Lower leg skin (tissue), 3 donors: Measurements from ENCODE around the gene CD74.

ENCODE experiments used
- CTCF ChIP-seq, 3 donors: fragments of 450-650 bp; IDR thresholded peaks; one replicate each; pipeline ENCODE4 v1.5.1; 2016; ENCODE audit warnings: antibody characterized with exemption in 3 of 3, mild to moderate bottlenecking in 3 of 3, moderate library complexity in 2 of 3
- POLR2A ChIP-seq, 2 donors: fragments of 450-650 bp; IDR thresholded peaks; one replicate each; pipeline ENCODE4 v1.6.1; 2016 to 2017; ENCODE audit warnings: antibody characterized with exemption in 2 of 2, mild to moderate bottlenecking in 1 of 2, moderate library complexity in 1 of 2

- TF ChIP-seq CTCF (IDR thresholded peaks at IDR 0.05) (no peak), POLR2A (IDR thresholded peaks at IDR 0.05) (no peak)
Observed at GRCh38 chr5:150434464-150434863, 21.8 kb upstream of the CD74 start.
